ENCODE results near the gene IHH.
A peak's percentile ranks its signal among the peaks of the same experiment; 100 is the strongest.

The IHH gene

DNA sequence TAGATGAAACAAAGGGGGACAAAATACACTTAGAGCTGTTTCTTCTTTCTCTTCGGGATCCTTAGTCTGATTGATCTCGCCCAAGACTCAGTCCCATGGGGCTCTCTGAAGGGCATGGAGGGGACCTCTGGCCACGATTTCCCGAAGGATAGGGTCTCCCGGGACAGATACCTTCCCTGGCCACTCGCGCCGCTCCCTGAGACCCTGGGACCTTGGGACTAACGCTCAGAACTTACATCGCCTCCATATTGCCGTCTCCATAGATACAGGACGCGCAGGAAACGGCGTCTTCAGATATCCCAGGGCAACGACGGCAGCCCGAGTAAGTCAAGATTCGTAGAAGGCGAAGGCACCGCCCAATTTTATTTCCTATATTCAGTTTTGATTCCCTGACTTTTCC, 19.5 kb downstream of the IHH start, which contains the start of gene CFAP65:
Gene CFAP65, minus strand, starts transcription at position 265 of the 400 bp plus-strand sequence. CDS start 2,468 bp downstream, outside the sequence.
- peak; percentile 71 for DNase-seq (ENCODE audit: low spot score)

DNA sequence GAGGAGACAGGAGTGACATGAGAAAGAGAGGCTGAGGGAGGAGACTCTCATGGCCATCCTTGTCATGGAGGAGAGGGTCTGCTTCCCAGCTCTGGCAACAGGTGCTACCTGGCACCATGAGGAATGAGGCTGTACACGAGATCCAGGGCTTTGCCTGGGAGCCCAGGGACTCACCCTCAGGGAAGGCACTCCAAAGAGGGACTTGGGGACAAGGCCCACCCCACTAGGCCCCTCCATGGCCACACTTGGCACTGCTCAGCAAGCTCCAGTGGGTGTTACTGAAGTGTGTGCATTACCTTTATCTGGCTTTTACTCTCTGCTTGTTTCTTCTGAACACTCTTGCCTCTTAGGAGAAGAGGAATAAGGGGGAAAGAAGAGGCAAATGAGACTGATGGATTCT, 22.1 kb downstream of the IHH start:
- DNase-seq (ENCODE audit: low spot score), result no peak

DNA sequence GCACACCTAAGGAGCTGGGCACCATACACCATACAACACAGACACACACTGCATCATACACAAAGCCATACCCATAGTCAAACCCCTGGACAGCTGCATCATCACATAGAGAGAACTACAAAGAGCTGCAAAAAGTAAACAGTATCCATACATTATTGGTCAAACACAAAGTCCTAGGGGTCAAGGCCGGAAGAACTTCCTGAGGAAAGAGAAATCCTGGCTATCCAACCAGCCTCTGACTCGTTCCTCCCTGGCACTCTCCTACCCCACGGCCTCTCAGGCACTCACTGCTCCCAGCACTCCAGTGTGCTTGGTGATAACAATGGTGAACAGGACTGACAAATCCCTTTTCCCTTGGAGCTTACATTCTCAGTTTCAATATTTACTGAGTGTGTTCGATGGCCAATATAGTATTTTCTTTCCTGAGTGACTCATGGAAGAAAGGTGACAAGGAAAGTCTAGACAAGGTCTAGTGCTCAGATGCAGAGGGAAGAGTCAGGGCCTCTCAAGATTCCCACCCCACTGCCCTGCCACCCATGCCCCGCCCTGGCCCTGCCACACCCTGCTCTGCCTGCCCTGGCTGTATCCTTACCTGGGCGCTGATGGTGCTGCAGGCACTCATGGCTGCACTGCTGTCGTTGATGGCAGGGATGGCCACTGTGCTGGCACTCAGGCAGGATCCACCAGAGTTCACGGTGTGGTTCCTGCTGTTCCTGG, 22.8 kb downstream of the IHH start:
- no peak for DNase-seq (ENCODE audit: low spot score)

DNA sequence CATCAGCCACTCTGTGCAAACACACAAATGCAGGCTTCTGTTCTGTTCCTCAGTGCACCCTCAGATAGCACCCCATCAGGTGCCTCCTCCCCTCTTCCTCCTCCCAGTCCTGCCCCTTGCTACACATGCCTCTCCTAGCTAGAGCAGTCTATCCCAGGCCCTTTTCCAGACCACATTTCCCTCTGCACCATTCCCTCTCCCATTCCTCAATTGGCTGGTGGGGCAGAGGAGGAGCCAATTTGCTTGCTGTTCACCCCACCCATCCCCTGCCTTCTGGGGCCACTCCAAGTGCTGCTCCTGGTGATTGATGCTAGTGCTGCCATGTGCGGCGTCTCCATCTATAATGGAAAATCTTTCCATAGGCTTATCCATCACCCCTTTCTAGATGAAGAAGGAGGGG, 24.8 kb downstream of the IHH start:
- no peak for DNase-seq (ENCODE audit: low spot score)

- no peak for DNase-seq (ENCODE audit: low spot score)
Measured at GRCh38 chr2:219034823-219035222, 25.9 kb downstream of the IHH start.

- no peak for DNase-seq (ENCODE audit: low spot score)
Measured at GRCh38 chr2:219032051-219032745, 28.5 kb downstream of the IHH start.

- no peak for DNase-seq (ENCODE audit: low spot score)
Measured at GRCh38 chr2:219031005-219031738, 29.5 kb downstream of the IHH start.

DNA sequence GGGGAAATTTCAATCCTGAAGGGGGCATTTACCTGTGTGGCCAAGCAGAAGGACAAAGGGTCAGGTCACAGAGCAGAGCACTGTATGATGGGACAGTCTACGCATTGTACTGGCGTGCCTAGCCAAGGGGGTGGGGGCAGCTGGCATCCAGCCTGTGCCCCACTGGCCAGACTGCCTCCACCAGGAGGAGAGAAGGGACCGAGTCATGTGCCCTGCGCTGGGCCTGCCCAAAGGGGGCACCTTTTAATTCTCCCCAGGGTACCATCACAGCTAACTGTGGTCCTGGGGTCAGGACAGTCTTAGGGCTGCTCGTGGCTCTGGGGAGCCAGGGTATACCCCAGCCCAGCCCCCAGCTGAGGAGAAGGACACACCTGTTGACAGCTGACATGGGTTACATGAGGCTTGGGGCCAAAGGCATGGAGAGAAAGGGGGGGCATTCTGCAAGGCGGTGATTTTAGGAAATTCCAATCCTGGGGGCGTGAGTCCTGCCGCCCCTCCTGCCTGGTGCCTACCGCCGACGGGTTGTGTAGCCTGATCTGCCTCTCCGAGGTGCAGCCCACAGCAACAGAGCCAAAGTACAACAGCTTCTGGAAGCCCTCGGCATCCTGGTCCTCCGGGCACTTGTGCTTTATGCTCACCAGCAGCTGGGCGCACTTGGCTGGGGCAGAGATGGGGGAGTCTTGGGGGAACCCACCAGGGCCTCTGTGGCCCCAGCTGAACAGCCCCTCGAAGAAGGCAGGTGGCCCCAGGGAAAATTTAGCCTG, 30.4 kb downstream of the IHH start:
- DNase-seq (ENCODE audit: low spot score), result no peak

DNA sequence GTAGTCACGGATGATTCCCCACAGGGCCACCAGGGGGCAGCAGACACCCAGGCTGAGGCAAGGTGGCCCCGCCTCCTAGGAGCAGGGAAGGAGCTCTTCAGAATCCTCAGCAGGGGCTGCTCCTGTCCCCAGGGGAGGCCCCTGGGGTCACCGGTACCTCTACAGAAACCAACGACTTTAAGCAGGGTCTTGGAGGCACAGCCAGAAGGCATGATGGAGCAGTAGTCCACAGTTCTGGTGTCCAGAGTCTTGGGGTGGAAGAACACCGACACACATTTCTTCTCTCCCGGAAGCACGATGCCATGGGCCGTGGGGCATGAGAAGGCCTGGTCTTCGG, 30.9 kb downstream of the IHH start:
- peak; percentile 88 for DNase-seq (ENCODE audit: low spot score)

GRCh38 chr2:219028996-219029828, 31.5 kb downstream of the IHH start:
- DNase-seq (ENCODE audit: low spot score), result no peak

DNA sequence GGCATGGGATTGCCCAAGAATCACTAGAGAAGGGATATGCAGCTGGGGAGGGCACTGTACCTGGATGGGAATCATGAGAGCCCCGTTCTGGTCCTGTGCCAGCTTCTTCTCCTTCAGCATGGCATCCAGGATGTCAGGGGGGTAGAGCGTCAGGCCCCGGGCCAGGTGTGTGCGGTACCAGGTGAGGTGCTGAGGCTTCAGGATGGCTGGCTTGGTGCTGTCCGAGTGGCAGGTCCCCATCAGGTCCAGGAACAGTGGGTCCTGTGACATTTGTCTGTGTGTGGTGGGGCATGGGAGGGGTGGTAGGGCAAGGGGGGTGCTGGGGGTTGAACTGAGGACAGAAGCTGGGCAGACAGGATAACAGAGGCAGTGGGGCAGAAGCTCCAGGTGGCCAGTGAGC, 32.6 kb downstream of the IHH start:
- DNase-seq (ENCODE audit: low spot score), result no peak

- DNase-seq (ENCODE audit: low spot score), result no peak
Measured at GRCh38 chr2:219027511-219028055, 33.1 kb downstream of the IHH start.

DNA sequence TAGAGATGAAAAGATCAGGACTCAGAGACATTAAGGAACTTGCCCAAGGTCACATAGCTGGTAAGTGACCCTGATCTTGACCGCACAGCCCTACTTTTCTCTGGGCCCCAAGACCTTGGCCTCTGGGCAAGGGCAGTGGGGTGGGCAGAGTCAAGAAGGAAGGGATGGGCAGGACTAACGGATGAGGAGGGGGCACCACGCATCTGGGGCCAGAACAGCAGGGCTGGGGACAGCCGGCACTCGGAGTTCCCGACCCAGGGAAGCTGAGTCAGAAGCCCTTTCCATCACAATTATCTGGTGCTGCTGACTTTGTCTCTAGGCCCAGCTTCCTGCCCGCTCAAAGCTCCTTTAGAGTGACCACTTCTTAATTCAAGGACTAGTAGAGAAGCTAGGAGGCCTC, 33.8 kb downstream of the IHH start:
- DNase-seq (ENCODE audit: low spot score), result no peak

DNA sequence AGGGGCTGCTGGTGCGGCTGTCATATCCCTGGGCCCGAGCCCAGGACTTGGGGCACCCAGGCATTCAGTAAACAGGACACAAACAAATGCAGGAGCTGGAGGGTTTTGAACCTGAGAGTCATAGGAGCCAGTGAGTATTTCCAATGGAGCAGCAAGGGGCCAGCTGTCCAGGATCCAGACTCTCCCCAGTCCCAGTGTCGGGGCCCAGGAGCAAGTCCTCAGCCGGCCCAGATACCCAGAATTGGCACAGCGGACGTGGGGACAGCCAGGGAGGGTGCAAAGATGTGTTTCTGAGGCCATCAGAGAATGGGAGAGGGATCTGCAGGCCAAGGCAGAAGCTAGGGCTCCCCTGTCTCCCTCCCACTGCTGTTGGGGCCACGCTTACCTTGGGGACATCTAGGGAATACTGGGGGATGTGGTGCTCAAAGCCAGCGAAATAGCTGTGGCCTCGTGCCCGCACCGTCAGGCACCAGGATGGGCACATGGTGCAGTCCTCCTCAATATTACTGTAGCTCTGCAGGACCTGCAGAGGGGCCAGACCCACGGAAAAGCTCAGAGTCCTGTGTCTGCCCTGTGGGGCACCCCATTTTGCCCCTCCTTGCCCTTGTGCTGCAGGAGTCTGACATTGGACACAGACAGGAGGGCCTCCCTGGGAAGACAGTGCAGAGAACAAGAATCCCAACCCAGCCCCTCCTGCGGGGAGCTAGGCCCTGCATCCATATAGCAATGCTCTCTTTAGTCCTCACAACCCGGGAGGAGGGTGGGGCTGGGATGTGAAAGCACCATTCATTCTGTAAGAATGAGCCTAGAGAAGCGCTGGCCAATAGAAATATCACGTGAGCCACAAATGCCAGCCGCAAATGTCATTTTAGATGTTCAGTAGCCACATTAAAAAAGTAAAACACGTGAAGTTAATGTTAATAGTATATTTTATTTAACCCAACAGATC, 34.8 kb downstream of the IHH start:
- DNase-seq (ENCODE audit: low spot score), result no peak

DNA sequence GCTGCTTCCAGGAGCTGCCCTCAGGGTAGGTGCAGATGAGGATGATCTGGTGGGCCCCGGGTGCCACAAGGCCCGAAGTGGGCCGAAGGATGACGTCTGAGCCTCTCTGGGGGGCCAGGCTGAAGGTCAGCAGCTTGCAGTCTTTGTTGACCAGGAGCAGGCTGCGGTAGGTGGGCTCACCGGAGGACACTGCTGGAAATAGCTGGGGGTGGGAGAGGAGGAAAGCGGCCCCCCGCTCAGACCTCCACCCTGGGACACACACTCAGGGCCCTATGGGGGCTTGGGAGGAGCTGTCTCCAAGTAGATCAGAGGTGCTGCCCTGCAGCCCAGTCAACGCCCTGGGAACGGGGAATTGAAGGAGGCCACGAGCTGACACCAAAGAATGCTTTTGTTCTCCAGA, 36.7 kb downstream of the IHH start:
- DNase-seq (ENCODE audit: low spot score), result no peak

GRCh38 chr2:219023045-219023605, 37.6 kb downstream of the IHH start:
- DNase-seq (ENCODE audit: low spot score), result no peak

DNA sequence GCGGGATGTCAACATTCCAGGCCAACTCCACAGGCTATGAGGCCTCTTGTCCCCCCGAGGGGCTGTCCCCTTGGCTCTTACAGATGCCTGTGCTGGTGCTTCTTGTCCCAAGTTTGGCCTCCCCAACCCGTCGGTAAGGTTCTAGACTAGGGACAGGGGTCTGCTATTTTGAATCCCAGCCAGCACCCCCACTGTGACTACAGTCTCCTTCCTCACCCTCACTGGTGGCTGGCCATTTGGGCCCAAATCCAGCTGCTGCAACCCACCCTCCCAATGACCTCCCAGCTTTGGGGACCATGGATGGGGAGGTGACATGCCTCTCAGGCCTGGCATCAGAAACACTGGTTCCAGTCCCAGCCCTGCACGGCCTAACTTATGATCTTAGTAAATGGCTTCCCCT, 38.1 kb downstream of the IHH start:
- no peak for DNase-seq (ENCODE audit: low spot score)

- no peak for DNase-seq (ENCODE audit: low spot score)
Measured at GRCh38 chr2:219022041-219022440, 38.7 kb downstream of the IHH start.

- DNase-seq (ENCODE audit: low spot score), result no peak
Measured at GRCh38 chr2:219021591-219021990, 39.1 kb downstream of the IHH start.
